Smooth muscle cell (in vitro differentiated cells): ENCODE data around the gene PRKCA. TPM values are rescaled to one million over a fixed set of nuclear protein-coding genes. Genes with fewer than 3 reads are reported as not detected.

Experiments used
- DNase-seq: peaks from one replicate; lab custom pipeline; 2025; ENCODE audit not compliant: unreplicated experiment; lab: John Stamatoyannopoulos, UW
- H2AFZ ChIP-seq: fragments of 200-600 bp; sonication (generic); 2 replicates; pipeline ENCODE4 v1.6.0; 2016; ENCODE audit warnings: antibody characterized with exemption, low read depth, mild to moderate bottlenecking
- H3F3A ChIP-seq: fragments of 200-600 bp; sonication (generic); 2 replicates; pipeline ENCODE4 v1.6.0; 2017; ENCODE audit warnings: antibody characterized with exemption, low read depth
- H3K27ac ChIP-seq: fragments of 200-600 bp; sonication (generic); 2 replicates; pipeline ENCODE4 v1.5.1; 2016; ENCODE audit warnings: low read depth, mild to moderate bottlenecking
- H3K27me3 ChIP-seq: fragments of 200-600 bp; sonication (generic); 2 replicates; pipeline ENCODE4 v1.6.1; 2016; ENCODE audit warnings: low read depth, mild to moderate bottlenecking
- H3K36me3 ChIP-seq: fragments of 200-600 bp; sonication (generic); 2 replicates; pipeline ENCODE4 v1.5.1; 2016; ENCODE audit warnings: low read depth
- H3K4me1 ChIP-seq: fragments of 200-600 bp; sonication (generic); 2 replicates; pipeline ENCODE4 v1.5.1; 2016; ENCODE audit warnings: low read depth
- H3K4me2 ChIP-seq: fragments of 200-600 bp; sonication (generic); 2 replicates; pipeline ENCODE4 v1.6.0; 2016; ENCODE audit warnings: mild to moderate bottlenecking
- H3K4me3 ChIP-seq: fragments of 200-600 bp; sonication (generic); 2 replicates; pipeline ENCODE4 v1.5.1; 2016; ENCODE audit warnings: mild to moderate bottlenecking
- H3K79me2 ChIP-seq: fragments of 200-600 bp; sonication (generic); 2 replicates; pipeline ENCODE4 v1.6.0; 2016; ENCODE audit warnings: low read depth, mild to moderate bottlenecking
- H3K9ac ChIP-seq: fragments of 200-600 bp; sonication (generic); 2 replicates; pipeline ENCODE4 v1.6.0; 2016; ENCODE audit warnings: low read depth
- H3K9me3 ChIP-seq: fragments of 200-600 bp; sonication (generic); replicated peaks from 2 replicates; pipeline ENCODE4 v1.5.1; 2016; ENCODE audit warnings: low read depth
- H4K20me1 ChIP-seq: fragments of 200-600 bp; sonication (generic); 2 replicates; pipeline ENCODE4 v1.6.0; 2016; ENCODE audit warnings: low read depth
- CTCF ChIP-seq: fragments of 200-600 bp; sonication (generic); IDR thresholded peaks from 2 replicates; pipeline ENCODE4 v1.5.1; 2017; ENCODE audit warnings: borderline replicate concordance, mild to moderate bottlenecking, antibody characterized with exemption; ENCODE audit not compliant: insufficient read depth, poor library complexity, severe bottlenecking
- WGBS: methylation state at CpG from one replicate; pipeline ENCODE4 v1.1.7; 2016; ENCODE audit warnings: low lambda C conversion rate; 5-methylcytosine and 5-hydroxymethylcytosine counted together
- polyA plus RNA-seq: library from polyadenylated mRNA; unstranded; fragments of >200 nt; fragmentation: Nextera tagmentation; extraction: Ambion mirVana; gene quantifications from 2 replicates; pipeline ENCODE4 v1.2.1, GENCODE V29; 2016
- total RNA-seq: library from RNA; depleted of rRNA; stranded (reverse); fragments of >200 nt; gene quantifications from 2 replicates; pipeline ENCODE4 v1.2.3, GENCODE V29; 2014

PRKCA gene
- total and polyA plus RNA-seq, 2 experiments from 2014 or later, result 0.78 to 7.1 TPM

GRCh38 chr17:66412857-66413558 is 110.6 kb downstream of the PRKCA start:
- no peaks in the 10 kb centered on the region for H3K79me2 ChIP-seq
- H3K4me2 ChIP-seq, result no peak overlapping the region
- no peaks in the 10 kb centered on the region for H3K9me3 ChIP-seq
- 95% methylated on average over 8 of the region's 8 CpGs for WGBS
- no peak overlapping the region for H2AFZ ChIP-seq
- H3K27me3 ChIP-seq, result no peaks in the 10 kb centered on the region
- H3K4me3 ChIP-seq, result no peak overlapping the region
- no peak for DNase-seq
- no peaks in the 10 kb centered on the region for H3K4me1 ChIP-seq
- H3F3A ChIP-seq, result no peaks in the 10 kb centered on the region
- no peak overlapping the region for H3K27ac ChIP-seq
- no peak overlapping the region for H3K9ac ChIP-seq
- H3K36me3 ChIP-seq, result no peaks in the 10 kb centered on the region
- TF ChIP-seq CTCF, result no peak
- no peaks in the 10 kb centered on the region for H4K20me1 ChIP-seq

GRCh38 chr17:66413559-66414520 is 111.4 kb downstream of the PRKCA start:
- H3K79me2 ChIP-seq, result no peaks in the 10 kb centered on the region
- no peak overlapping the region for H3K27ac ChIP-seq
- no peaks in the 10 kb centered on the region for H3K27me3 ChIP-seq
- H3F3A ChIP-seq, result no peaks in the 10 kb centered on the region
- TF ChIP-seq CTCF, result no peak
- no peaks in the 10 kb centered on the region for H3K36me3 ChIP-seq
- H3K9ac ChIP-seq, result no peak overlapping the region
- WGBS, result 86% methylated on average over 13 of the region's 13 CpGs
- H3K4me1 ChIP-seq, result no peaks in the 10 kb centered on the region
- H3K4me2 ChIP-seq, result no peak overlapping the region
- DNase-seq, result no peak
- no peak overlapping the region for H2AFZ ChIP-seq
- no peaks in the 10 kb centered on the region for H3K9me3 ChIP-seq
- no peak overlapping the region for H3K4me3 ChIP-seq
- H4K20me1 ChIP-seq, result no peaks in the 10 kb centered on the region

- Histone ChIP-seq H4K20me1 (no peaks in the 10 kb centered on the region), H3K27ac (no peak overlapping the region), H3K79me2 (no peaks in the 10 kb centered on the region)
Measured at GRCh38 chr17:66414561-66415175, 112.3 kb downstream of the PRKCA start.

More at GRCh38 chr17:66414561-66415175, 112.3 kb downstream of the PRKCA start:
- no peaks in the 10 kb centered on the region for H3K27me3 ChIP-seq
- no peak overlapping the region for H3K4me2 ChIP-seq
- H3K36me3 ChIP-seq, result no peaks in the 10 kb centered on the region
- no peak overlapping the region for H3K4me3 ChIP-seq
- no peak for DNase-seq
- WGBS, result 93% methylated on average over 4 of the region's 4 CpGs
- no peaks in the 10 kb centered on the region for H3K4me1 ChIP-seq
- no peak overlapping the region for H2AFZ ChIP-seq
- TF ChIP-seq CTCF, result no peak
- H3K9ac ChIP-seq, result no peak overlapping the region
- no peaks in the 10 kb centered on the region for H3F3A ChIP-seq
- H3K9me3 ChIP-seq, result no peaks in the 10 kb centered on the region
